Cerebellar nuclear complex (tissue), 1 donor: ENCODE measurements around the gene RUFY3.
"Not testable (repeated sequence)": the region's sequence is repeated elsewhere in the genome, so short reads cannot be mapped to it uniquely, and the experiment has no call there.

Experiments
- DNase-seq, 2 experiments: peaks; one replicate each; lab custom pipeline; 2025; lab: John Stamatoyannopoulos, UW

Gene RUFY3

GRCh38 chr4:70705183-70706043 is 16.4 kb upstream of the RUFY3 start:
- DNase-seq: no peak

- DNase-seq: no peak
These were observed 15.7 kb upstream of the RUFY3 start for GRCh38 chr4:70706044-70706461.

- DNase-seq: no peak
These were observed 15.2 kb upstream of the RUFY3 start for GRCh38 chr4:70706516-70706915.

- DNase-seq: no peak
These were observed 12.1 kb upstream of the RUFY3 start for GRCh38 chr4:70709611-70710205.

GRCh38 chr4:70711599-70711998 is 10.2 kb upstream of the RUFY3 start:
- DNase-seq: no peak

- no peak for DNase-seq
These were observed 9.6 kb upstream of the RUFY3 start for GRCh38 chr4:70712150-70712549.

- no peak for DNase-seq
These were observed 8.9 kb upstream of the RUFY3 start for GRCh38 chr4:70712604-70713452.

- DNase-seq: no peak
These were observed 8.2 kb upstream of the RUFY3 start for GRCh38 chr4:70713453-70714078.

- no peak for DNase-seq
These were observed 7.5 kb upstream of the RUFY3 start for GRCh38 chr4:70714079-70714887.

GRCh38 chr4:70715097-70715496 is 6.7 kb upstream of the RUFY3 start:
- DNase-seq: no peak

GRCh38 chr4:70718811-70719604 is 2.8 kb upstream of the RUFY3 start:
- no peak for DNase-seq

GRCh38 chr4:70722199-70722791 is 531 bp downstream of the RUFY3 start:
- no peak for DNase-seq

GRCh38 chr4:70724463-70724862 is 2.7 kb downstream of the RUFY3 start:
- DNase-seq: no peak

- no peak for DNase-seq
These were observed 3.9 kb downstream of the RUFY3 start for GRCh38 chr4:70725633-70726032.

- DNase-seq: not testable (repeated sequence)
These were observed 4.8 kb downstream of the RUFY3 start for GRCh38 chr4:70726515-70726914.

GRCh38 chr4:70728091-70728490 is 6.3 kb downstream of the RUFY3 start:
- DNase-seq: no peak

- not testable (repeated sequence) for DNase-seq
These were observed 11.1 kb downstream of the RUFY3 start for GRCh38 chr4:70732878-70733277.

GRCh38 chr4:70734168-70734954 is 12.6 kb downstream of the RUFY3 start:
- DNase-seq: no peak

GRCh38 chr4:70734971-70735370 is 13.2 kb downstream of the RUFY3 start:
- DNase-seq: no peak
